Measurements from ENCODE around the gene RARA.
"Not testable (repeated sequence)": the region's sequence is repeated elsewhere in the genome, so short reads cannot be mapped to it uniquely, and the experiment has no call there.

Gene RARA

DNA sequence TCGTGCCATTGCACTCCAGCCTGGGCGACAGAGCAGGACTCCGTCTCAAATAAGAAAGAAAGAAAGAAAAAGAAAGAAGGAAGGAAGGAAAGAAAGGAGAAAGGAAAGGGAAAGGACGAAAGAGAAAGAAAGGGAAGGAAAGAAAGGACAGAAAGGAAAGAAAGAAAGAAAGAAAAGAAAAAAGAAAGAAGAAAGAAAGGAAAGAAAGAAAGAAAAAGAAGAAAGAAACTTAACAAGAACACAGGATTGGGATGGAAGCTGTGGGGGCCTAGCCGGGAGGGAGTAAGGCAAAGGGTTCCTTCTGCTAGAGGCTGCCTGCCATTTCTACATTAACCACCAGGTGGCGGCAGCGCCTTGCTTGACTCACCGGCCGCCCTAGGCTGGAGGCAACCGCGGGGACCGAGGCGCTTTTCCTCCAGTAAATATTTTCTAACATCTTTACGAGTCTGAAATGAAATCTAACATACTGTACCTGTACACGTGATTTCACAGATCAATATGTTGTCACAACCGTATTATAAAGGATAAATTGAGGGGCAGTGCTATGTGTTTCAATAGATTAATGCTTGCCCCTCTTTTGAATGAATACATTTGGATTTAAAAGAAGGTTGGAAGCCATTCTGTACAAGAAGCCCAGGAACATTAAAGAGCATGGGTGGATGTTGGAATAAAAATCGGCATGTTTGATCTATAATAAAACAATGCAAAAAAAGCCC is 49.5 kb downstream of the RARA start:
- no peak for DNase-seq (ENCODE audit: low read depth)

DNA sequence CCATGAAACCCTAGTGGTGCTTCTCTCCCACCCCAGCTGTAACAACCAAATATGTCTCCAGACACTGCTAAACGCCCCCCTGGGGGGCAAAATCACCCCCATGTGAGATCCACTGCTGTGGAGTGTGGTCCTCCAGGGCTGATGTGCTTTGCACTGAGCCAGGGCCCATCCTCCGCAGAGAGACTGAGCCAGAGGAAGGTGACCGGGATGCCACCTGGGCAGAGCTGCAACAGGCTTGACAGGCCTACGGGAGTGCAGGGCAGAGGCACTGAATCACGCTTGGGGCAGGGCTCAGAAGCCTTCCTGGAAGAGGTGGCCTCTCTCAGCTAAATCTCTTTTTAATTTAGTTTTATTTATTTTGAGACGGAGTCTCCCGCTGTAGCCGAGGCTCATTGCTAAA is 51.1 kb downstream of the RARA start:
- no peak for DNase-seq (ENCODE audit: low read depth)

- DNase-seq (ENCODE audit: low read depth), result no peak
Observed at GRCh38 chr17:40361063-40361924, 52.3 kb downstream of the RARA start.

GRCh38 chr17:40361925-40362695 is 53.1 kb downstream of the RARA start:
- no peak for DNase-seq (ENCODE audit: low read depth)

DNA sequence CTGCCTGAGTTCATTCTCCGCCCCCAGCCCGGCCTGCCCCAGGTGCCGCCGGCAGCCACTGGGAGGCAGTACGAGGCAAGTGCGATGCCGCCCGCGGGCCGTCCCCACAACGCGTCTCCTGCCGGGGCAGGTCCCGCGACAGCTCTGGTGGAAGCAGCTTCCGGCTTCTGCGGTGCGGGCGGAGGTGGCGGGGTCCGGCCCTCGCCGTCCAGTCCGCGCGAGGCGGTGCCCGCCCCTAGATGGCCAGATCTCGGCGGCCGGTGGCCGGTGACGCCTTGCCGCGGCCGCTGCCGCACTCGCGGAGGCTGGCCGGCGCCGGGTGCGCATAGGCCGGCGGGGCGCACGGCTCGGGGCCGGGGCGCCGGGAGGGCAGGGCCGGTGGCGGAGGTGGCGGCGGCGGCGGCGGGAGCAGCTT is 53.7 kb downstream of the RARA start:
- no peak for DNase-seq (ENCODE audit: low read depth)

GRCh38 chr17:40363111-40363827 is 54.3 kb downstream of the RARA start:
- DNase-seq (ENCODE audit: low read depth), result no peak

- no peak for DNase-seq (ENCODE audit: low read depth)
Observed at GRCh38 chr17:40364121-40364861, 55.3 kb downstream of the RARA start, which contains the start of gene GJD3. GJD3 (minus strand) TSS chr17:40364737; CDS start chr17:40363815, 922 bp downstream.

DNA sequence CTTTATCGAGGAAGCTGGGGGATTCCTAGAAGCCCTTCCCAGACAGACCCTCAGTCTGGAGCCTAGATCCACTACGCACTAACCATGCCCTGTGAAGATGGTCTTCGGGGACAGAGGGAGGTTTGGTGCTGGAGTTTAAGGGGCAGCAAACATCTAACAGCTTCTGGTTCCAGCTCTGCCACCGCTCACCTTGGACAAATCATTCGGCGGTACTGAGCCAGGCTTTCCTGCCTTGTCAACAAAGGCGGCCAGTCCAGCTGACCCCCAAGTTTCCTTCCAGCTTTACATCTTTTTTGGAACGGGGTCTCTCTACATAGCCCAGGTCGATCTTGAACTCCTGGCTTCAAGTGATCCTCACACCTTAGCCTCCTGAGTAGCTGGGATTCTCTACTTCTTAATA is 55.9 kb downstream of the RARA start:
- DNase-seq (ENCODE audit: low read depth), result no peak

DNA sequence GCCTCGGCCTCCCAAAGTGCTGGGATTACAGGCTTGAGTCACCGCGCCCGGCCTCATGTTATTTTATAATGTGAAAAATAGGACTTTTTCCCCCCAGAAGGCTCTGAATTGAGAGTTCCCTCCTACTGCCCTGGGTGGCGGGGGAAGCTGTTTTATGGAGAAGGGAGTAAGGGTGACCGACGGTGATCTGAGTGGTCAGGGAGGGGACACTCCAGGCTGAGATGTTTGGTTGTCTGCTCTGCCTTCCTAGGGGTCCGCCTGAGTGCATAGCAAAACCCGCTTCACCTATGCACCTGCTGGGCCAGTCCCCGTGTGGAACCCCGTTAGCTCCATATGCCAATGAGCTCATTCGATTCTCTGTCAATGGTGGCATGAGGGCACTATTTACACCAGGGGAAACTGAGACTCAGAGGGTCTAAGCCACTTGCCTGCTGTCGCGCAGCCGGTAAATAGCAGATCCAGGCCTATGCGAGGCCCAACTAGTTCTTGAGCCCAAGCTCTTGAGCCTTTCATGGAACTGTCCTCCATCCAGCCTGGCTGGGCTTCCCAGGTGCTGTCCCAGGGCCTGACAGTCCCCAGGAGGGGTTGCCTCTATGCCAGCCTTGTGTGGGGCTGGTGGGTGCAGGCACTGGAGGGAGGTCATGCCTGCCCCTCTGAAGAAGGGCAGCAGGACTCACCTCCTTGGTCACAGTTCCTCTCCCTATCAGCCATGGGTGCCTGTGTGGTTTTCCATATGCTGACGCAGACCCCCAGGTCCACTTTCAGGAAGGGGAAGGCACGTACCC is 57.3 kb downstream of the RARA start:
- no peak for DNase-seq (ENCODE audit: low read depth)

DNA sequence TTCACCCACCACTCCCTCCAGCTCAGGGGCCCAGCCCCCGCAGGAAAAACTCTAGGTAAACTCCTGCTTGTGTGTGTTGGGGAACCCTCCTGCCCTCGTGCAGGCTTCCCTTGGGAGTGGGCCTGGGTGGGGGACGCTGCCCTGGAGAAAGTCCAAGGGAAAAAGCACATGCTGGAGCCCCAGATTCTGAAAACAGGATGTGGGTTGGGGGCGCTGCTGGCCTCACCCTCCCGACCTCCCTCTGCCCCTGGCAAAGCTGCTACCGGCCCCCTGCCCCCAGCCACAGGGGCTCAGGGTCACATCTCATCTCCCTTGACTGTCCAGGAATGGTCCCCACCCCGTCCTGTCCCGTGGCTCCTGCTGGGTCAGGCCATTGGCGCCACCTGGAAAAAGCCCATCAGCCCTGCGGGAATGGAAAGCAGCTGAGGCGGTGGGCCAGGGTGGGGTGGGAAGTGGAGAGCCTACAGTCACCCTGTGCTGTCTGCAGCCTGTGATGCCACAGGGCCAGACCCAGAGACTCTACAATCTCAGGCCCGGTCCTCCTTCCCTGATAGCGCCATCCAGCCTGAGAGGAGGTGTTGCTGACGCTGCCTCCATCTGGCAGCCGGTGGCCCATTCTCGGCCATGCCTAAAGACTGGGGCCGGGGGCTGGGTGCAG is 58.0 kb downstream of the RARA start:
- DNase-seq (ENCODE audit: low read depth), result no peak

- DNase-seq (ENCODE audit: low read depth), result not testable (repeated sequence)
Observed at GRCh38 chr17:40367728-40368127, 58.7 kb downstream of the RARA start.

DNA sequence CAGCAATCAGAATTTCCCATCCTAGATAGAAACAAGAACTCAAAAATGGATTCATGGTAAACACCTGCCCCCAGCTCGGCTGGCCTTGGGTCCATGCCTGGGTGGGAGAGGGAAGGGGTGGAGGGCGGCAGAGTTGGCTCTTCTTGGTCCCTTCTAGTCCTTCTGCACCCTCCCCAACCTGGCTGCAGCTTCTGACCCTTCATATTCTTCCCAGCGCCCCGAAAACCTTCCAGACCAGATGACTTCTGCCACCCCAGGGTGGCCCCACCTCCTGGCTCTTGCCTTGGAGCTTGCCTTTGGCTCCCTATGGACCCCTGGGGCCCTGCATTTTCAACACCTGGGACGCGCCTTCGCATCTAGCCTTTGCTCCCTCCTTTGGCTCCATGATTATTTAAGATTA is 60.9 kb downstream of the RARA start:
- DNase-seq (ENCODE audit: low read depth), result no peak

- DNase-seq (ENCODE audit: low read depth), result no peak
Observed at GRCh38 chr17:40371261-40371929, 62.4 kb downstream of the RARA start.

DNA sequence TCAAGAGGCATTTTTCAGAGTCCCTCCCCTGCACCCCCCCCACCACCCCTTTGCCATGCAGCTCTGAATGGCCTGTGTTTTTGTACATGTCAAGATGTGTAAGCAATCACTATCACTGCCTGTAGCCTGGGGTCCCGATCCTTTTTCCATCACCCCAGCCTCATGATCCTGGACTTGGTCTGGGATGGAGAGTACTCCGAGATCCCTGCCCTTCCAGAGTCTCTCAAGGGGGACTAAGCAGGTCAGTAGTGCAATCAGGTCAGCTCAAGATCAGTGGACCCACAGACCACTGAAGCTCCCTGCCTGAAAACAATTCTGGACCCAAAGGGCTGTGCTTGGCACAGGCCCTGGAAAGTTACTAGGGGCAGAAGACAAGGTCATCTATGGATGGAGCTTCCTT is 63.1 kb downstream of the RARA start:
- no peak for DNase-seq (ENCODE audit: low read depth)

DNA sequence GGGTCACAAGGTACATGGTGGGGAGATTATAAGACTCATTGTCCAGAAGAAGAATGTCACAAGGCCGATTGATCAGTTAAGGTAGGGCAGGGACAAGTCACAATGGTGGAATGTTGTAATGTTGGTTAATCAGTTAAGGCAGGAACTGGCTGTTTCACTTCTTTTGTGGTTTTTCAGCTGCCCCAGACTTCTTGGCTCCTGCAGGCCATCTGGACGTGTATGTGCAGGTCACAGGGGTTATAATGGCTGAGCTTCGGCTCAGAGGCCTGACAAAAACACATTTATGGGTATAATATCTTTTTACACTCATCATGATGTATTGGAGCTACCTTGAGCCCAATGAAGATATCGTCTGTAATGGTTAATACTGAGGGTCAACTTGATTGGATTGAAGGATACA is 63.7 kb downstream of the RARA start:
- DNase-seq (ENCODE audit: low read depth), result not testable (repeated sequence)

DNA sequence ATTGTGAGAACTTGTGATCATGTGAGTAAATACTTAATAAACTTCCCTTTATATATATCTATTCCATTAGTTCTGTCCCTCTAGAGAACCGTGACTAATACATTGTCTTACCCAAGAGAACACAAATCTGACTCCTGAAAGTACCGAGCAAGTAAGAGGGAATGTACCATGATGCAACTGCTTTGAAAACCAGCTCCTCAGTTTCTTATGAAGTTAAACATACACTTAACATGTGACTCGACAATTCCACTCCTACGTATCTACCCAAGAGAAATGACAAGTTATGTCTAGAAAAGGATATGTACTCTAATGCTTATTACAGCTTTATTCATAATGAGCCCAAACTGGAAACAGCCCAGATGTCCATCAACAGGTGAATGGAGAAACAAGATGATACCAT is 64.3 kb downstream of the RARA start:
- peak; percentile 27 for DNase-seq (ENCODE audit: low read depth)

GRCh38 chr17:40373999-40374398 is 65.0 kb downstream of the RARA start:
- no peak for DNase-seq (ENCODE audit: low read depth)

- DNase-seq (ENCODE audit: low read depth), result no peak
Observed at GRCh38 chr17:40374821-40375498, 66.0 kb downstream of the RARA start.

DNA sequence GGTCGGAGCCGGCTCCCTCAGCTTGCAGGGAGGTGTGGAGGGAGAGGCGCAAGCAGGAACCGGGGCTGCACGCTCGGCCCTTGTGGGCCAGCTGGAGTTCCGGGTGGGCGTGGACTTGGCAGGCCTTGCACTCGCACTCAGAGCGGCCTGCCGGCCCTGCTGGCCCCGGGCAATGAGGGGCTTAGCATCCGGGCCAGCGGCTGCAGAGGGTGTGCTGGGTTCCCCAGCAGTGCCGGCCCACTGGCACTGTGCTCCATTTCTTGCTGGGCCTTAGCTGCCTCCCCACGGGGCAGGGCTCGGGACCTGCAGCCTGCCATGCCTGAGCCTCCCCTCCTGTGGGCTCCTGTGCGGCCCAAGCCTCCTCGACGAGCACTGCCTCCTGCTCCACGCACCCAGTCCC is 66.8 kb downstream of the RARA start:
- DNase-seq (ENCODE audit: low read depth), result not testable (repeated sequence)
